Epithelial cell of esophagus (primary cell): ENCODE results near the gene TMEM114.

Source experiments
- DNase-seq: peaks from one replicate; pipeline ENCODE4 v3.0.0; 2010; ENCODE audit warnings: low read depth
- H3K4me3 ChIP-seq: 2 replicates; pipeline ENCODE4 v1.5.1; 2011; ENCODE audit warnings: mild to moderate bottlenecking, low read length, control low read depth
- TF ChIP-seq, protein P1 (sequence below): IDR thresholded peaks from 2 replicates; pipeline ENCODE4 v1.5.1; 2011; ENCODE audit warnings: low read depth, mild to moderate bottlenecking, low read length, control low read depth, inconsistent platforms; ENCODE audit not compliant: insufficient read depth; ENCODE audit errors: missing control alignments

The TMEM114 gene

DNA sequence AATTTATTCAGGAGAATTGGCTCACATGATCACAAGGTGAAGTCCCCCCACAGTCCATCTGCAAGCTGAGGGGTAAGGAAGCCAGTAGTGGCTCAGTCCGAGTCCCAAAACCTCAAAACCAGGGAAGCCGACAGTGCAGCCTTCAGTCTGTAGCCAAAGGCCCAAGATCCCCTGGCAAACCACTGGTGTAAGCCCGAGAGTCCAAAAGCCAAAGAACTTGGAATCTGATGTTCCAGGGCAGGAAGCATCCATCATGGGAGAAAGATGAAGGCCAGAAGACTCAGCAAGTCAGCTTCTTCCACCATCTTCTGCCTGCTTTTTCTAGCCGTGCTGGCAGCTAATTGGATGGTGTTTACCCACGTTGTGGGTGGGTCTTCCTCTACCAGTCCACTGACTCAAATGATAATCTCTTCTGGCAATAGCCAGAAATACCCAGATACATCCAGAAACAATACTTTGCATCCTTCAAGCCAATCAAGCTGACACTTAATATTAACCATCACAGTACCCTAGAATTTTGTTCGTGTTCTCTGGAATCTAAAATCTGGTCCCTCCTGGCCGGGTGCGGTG is 40.4 kb downstream of the TMEM114 start:
- TF ChIP-seq, protein P1, sequence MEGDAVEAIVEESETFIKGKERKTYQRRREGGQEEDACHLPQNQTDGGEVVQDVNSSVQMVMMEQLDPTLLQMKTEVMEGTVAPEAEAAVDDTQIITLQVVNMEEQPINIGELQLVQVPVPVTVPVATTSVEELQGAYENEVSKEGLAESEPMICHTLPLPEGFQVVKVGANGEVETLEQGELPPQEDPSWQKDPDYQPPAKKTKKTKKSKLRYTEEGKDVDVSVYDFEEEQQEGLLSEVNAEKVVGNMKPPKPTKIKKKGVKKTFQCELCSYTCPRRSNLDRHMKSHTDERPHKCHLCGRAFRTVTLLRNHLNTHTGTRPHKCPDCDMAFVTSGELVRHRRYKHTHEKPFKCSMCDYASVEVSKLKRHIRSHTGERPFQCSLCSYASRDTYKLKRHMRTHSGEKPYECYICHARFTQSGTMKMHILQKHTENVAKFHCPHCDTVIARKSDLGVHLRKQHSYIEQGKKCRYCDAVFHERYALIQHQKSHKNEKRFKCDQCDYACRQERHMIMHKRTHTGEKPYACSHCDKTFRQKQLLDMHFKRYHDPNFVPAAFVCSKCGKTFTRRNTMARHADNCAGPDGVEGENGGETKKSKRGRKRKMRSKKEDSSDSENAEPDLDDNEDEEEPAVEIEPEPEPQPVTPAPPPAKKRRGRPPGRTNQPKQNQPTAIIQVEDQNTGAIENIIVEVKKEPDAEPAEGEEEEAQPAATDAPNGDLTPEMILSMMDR = no peak
- no peak overlapping the region for H3K4me3 ChIP-seq
- DNase-seq = no peak

DNA sequence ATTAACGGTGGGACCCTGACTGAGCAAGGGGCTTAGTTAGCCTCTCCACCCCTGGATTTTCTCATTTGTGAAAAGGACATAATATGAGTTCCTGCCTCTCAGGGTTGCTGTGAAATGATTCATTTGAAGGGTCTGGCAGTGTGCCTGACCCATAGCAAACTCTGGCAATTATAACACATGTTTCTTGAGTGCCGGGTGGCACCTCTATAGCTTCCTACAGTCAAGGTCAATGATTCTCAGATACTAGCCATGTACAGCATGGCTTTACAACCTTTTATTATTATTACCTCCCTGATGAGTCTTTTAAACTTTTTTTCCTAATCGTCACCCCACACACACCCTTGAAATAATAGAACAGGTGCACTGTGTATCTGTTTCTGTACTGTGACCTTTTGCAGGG is 42.1 kb downstream of the TMEM114 start:
- no peak for DNase-seq
- TF ChIP-seq, protein P1 = no peak
- H3K4me3 ChIP-seq = no peak overlapping the region

GRCh38 chr16:8547762-8548161 is 42.5 kb downstream of the TMEM114 start:
- H3K4me3 ChIP-seq = no peak overlapping the region
- TF ChIP-seq, protein P1 = no peak
- no peak for DNase-seq

DNA sequence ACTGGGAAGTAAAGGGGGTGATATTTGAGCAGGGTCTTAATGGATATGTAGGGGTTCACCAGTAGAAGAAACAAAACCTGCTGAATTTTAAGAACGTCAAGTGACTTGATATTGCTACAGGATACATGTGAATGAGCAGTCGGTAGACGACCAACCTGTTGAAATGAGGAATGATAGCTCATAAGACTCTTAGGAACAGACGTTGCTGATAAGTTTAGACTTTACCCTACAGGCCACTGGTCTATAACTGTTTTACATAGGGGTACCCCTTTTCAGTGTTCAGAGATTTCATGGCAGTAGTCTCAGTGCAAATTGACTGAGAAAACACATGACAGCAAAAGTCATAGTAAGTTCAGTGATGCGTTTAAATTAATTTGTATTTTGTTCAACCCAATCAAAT is 45.9 kb downstream of the TMEM114 start:
- no peak for DNase-seq
- TF ChIP-seq, protein P1 = no peak
- H3K4me3 ChIP-seq = no peak overlapping the region

DNA sequence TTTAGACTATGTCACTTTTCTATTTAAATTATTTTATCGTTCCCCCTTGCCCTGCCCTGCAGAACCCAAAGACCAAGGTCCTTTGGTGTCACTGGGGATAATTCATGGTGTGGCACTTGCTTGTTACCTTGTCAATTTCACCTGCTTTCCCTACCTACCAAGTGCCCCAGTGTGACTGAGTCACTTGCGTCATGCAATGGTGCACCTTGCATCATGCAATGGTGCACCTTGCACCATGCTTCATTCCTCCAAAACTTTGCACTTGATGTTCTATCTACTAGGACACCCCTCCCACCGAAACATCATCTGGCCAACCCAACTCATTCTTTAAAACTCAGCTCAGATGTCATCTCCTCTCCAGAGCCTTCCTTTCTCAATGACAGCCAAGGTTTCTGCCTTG is 47.1 kb downstream of the TMEM114 start:
- no peak for DNase-seq
- TF ChIP-seq, protein P1 = no peak
- no peak overlapping the region for H3K4me3 ChIP-seq

GRCh38 chr16:8542393-8542792 is 47.9 kb downstream of the TMEM114 start:
- DNase-seq = no peak
- H3K4me3 ChIP-seq = no peak overlapping the region
- TF ChIP-seq, protein P1 = no peak

GRCh38 chr16:8541868-8542267 is 48.4 kb downstream of the TMEM114 start:
- TF ChIP-seq, protein P1 = no peak
- DNase-seq = no peak

More at GRCh38 chr16:8541868-8542267, 48.4 kb downstream of the TMEM114 start:
- no peak overlapping the region for H3K4me3 ChIP-seq
